Ishikawa (cell line): ENCODE results near the gene BCO2.

Experiments
- CEBPB ChIP-seq: IDR thresholded peaks from 2 replicates; pipeline ENCODE4 v1.6.1; 2012
- CREB1 ChIP-seq: IDR thresholded peaks from 2 replicates; pipeline ENCODE4 v1.6.1; 2012; ENCODE audit warnings: low read depth
- EGR1 ChIP-seq: IDR thresholded peaks from 2 replicates; pipeline ENCODE4 v1.6.1; 2012
- EP300 ChIP-seq: IDR thresholded peaks from 2 replicates; pipeline ENCODE4 v1.6.1; 2012; ENCODE audit warnings: borderline replicate concordance
- FOXM1 ChIP-seq: IDR thresholded peaks from 2 replicates; pipeline ENCODE4 v1.6.1; 2012; ENCODE audit warnings: low read depth, borderline replicate concordance
- MAX ChIP-seq: IDR thresholded peaks from 2 replicates; pipeline ENCODE4 v1.6.1; 2012
- NFIC ChIP-seq: IDR thresholded peaks from 2 replicates; pipeline ENCODE4 v1.6.1; 2012
- RAD21 ChIP-seq: IDR thresholded peaks from 2 replicates; pipeline ENCODE4 v1.6.1; 2012; ENCODE audit warnings: low read depth
- REST ChIP-seq: IDR thresholded peaks from 2 replicates; pipeline ENCODE4 v1.6.1; 2012; ENCODE audit warnings: low read depth, mild to moderate bottlenecking
- TCF12 ChIP-seq: IDR thresholded peaks from 2 replicates; pipeline ENCODE4 v1.6.1; 2012; ENCODE audit warnings: low read depth
- TEAD4 ChIP-seq: IDR thresholded peaks from 2 replicates; pipeline ENCODE4 v1.6.1; 2012
- USF1 ChIP-seq: IDR thresholded peaks from 2 replicates; pipeline ENCODE4 v1.6.1; 2012
- YY1 ChIP-seq: IDR thresholded peaks from 2 replicates; pipeline ENCODE4 v1.6.1; 2012; ENCODE audit warnings: low read depth

GRCh38 chr11:112266410-112266778 is 91.1 kb downstream of the BCO2 start:
- TF ChIP-seq REST = no peak
- TF ChIP-seq TCF12 = no peak
- no peak for TF ChIP-seq CREB1
- TF ChIP-seq FOXM1 = no peak
- TF ChIP-seq TEAD4 = no peak
- TF ChIP-seq RAD21 = no peak
- no peak for TF ChIP-seq YY1
- TF ChIP-seq EP300 = no peak
- no peak for TF ChIP-seq MAX
- TF ChIP-seq EGR1 = no peak
- TF ChIP-seq NFIC = no peak
- TF ChIP-seq USF1 = no peak
- no peak for TF ChIP-seq CEBPB
